ENCODE results near the gene SH3TC1. TPM values are rescaled to one million over a fixed set of nuclear protein-coding genes. Genes with fewer than 3 reads are reported as not detected.

SH3TC1 gene
- total and polyA plus RNA-seq, 2 of the 13 experiments (the other 11 are each of a cell fraction or from before 2014, with no cell fraction given), result 14.9 to 21.8 TPM

GRCh38 chr4:8158710-8159536 is 40.2 kb upstream of the SH3TC1 start, which contains the start of gene ABLIM2 (continued):
- TF ChIP-seq DZIP1 (CRISPR knock-in tag; IDR thresholded peaks at IDR 0.05), result no peak
- TF ChIP-seq SALL1 (CRISPR knock-in tag; IDR thresholded peaks at IDR 0.05), result peak; percentile 48; the same call in 1 of the 2 replicates
- no peak for TF ChIP-seq ZFYVE20 (CRISPR knock-in tag; IDR thresholded peaks at IDR 0.05; ENCODE audit: borderline replicate concordance, low read depth)
- no peak for TF ChIP-seq ZC3H13 (CRISPR knock-in tag; IDR thresholded peaks at IDR 0.05)
- no peak for TF ChIP-seq ZNF878 (CRISPR knock-in tag; IDR thresholded peaks at IDR 0.05)
- 0 out of 2 replicates have a peak, but pooled peaks have one; percentile 37 for TF ChIP-seq ZIK1 (CRISPR knock-in tag; IDR thresholded peaks at IDR 0.05; ENCODE audit: borderline replicate concordance, low read depth)
- no peak for TF ChIP-seq MLLT10 (CRISPR knock-in tag; IDR thresholded peaks at IDR 0.05)
- TF ChIP-seq TOE1 (CRISPR knock-in tag; IDR thresholded peaks at IDR 0.05), result no peak
- no peak for TF ChIP-seq ZNF644 (CRISPR knock-in tag; IDR thresholded peaks at IDR 0.05; ENCODE audit: low read depth)
- TF ChIP-seq ATRX (CRISPR knock-in tag; IDR thresholded peaks at IDR 0.05; ENCODE audit: borderline replicate concordance), result no peak
- TF ChIP-seq IRX3 (CRISPR knock-in tag; IDR thresholded peaks at IDR 0.05; ENCODE audit: borderline replicate concordance, low read depth), result no peak
- no peak for TF ChIP-seq KAT2B (IDR thresholded peaks at IDR 0.05; ENCODE audit: borderline replicate concordance, low read depth, low read length)
- TF ChIP-seq BATF2 (CRISPR knock-in tag; IDR thresholded peaks at IDR 0.05), result no peak
- peak; percentile 47; the same call in 1 of the 2 replicates for TF ChIP-seq MXD4 (CRISPR knock-in tag; IDR thresholded peaks at IDR 0.05)
- TF ChIP-seq ZNF121 (CRISPR knock-in tag; IDR thresholded peaks at IDR 0.05), result no peak
- no peak for TF ChIP-seq ZFP36L1 (CRISPR knock-in tag; IDR thresholded peaks at IDR 0.05)
- no peak for TF ChIP-seq CENPBD1 (CRISPR knock-in tag; IDR thresholded peaks at IDR 0.05; ENCODE audit: borderline replicate concordance, low read depth)
- 0 out of 2 replicates have a peak, but pooled peaks have one; percentile 15 for TF ChIP-seq ELF3 (CRISPR knock-in tag; IDR thresholded peaks at IDR 0.05)
- TF ChIP-seq KAT8 (CRISPR knock-in tag; IDR thresholded peaks at IDR 0.05), result peak; percentile 68
- no peak for TF ChIP-seq RNF2 (conservative IDR thresholded peaks at IDR 0.05; ENCODE audit: low read depth)
- TF ChIP-seq ZNF879 (CRISPR knock-in tag; IDR thresholded peaks at IDR 0.05), result no peak
- TF ChIP-seq AKAP8 (CRISPR knock-in tag; IDR thresholded peaks at IDR 0.05), result no peak
- TF ChIP-seq BORCS8-MEF2B (CRISPR knock-in tag; IDR thresholded peaks at IDR 0.05), result 0 out of 2 replicates have a peak, but pooled peaks have one; percentile 50
- 0 out of 2 replicates have a peak, but pooled peaks have one; percentile 26 for TF ChIP-seq NAIF1 (CRISPR knock-in tag; IDR thresholded peaks at IDR 0.05; ENCODE audit: borderline replicate concordance)
- TF ChIP-seq U2AF2 (IDR thresholded peaks at IDR 0.05; ENCODE audit: low read depth, low read length), result no peak
- no peak for TF ChIP-seq GATA4 (IDR thresholded peaks at IDR 0.05; ENCODE audit: borderline replicate concordance, low read depth)
- TF ChIP-seq JUN (CRISPR knock-in tag; IDR thresholded peaks at IDR 0.05), result no peak
- TF ChIP-seq MLX (CRISPR knock-in tag; IDR thresholded peaks at IDR 0.05), result no peak

Data from HepG2 (cell line).